ENCODE data around the gene UGT1A6. TPM values are rescaled to one million over a fixed set of nuclear protein-coding genes. Genes with fewer than 3 reads are reported as not detected.
"Not testable (repeated sequence)": the region's sequence is repeated elsewhere in the genome, so short reads cannot be mapped to it uniquely, and the experiment has no call there.

The UGT1A6 gene
- total RNA-seq, 2 donors from 2014 or later, result not detected

GRCh38 chr2:233651430-233651829, 41.3 kb upstream of the UGT1A6 start:
- no peak for DNase-seq
- H3K9me3 ChIP-seq (ENCODE audit: control insufficient read depth, low read length), result no peaks in the 10 kb centered on the region
- no peaks in the 10 kb centered on the region for H3K27me3 ChIP-seq (ENCODE audit: control insufficient read depth, insufficient read depth, low read length, poor library complexity, severe bottlenecking)
- Mint-ChIP-seq H3K4me1 (no peaks in the 10 kb centered on the region), H3K27ac (no peak overlapping the region), H3K36me3 (ENCODE audit: low read depth) (no peaks in the 10 kb centered on the region), H3K27me3 (ENCODE audit: insufficient read depth) (peaks cover 2% of the 10 kb centered on the region), H3K9me3 (peaks cover 17% of the 10 kb centered on the region), H3K4me3 (no peak overlapping the region)
- no peak overlapping the region for H3K27ac ChIP-seq (ENCODE audit: low read depth, low read length)
- H3K4me1 ChIP-seq (ENCODE audit: control insufficient read depth, insufficient read depth, low read length), result no peaks in the 10 kb centered on the region
- WGBS, 2 experiments (ENCODE audit: insufficient coverage in 1 of 2, insufficient read length in 1 of 2), result 94% methylated on average over 2 of the region's 2 CpGs; no CpG with 5 or more reads in 1 of the 2 experiments
- TF ChIP-seq, protein P1, sequence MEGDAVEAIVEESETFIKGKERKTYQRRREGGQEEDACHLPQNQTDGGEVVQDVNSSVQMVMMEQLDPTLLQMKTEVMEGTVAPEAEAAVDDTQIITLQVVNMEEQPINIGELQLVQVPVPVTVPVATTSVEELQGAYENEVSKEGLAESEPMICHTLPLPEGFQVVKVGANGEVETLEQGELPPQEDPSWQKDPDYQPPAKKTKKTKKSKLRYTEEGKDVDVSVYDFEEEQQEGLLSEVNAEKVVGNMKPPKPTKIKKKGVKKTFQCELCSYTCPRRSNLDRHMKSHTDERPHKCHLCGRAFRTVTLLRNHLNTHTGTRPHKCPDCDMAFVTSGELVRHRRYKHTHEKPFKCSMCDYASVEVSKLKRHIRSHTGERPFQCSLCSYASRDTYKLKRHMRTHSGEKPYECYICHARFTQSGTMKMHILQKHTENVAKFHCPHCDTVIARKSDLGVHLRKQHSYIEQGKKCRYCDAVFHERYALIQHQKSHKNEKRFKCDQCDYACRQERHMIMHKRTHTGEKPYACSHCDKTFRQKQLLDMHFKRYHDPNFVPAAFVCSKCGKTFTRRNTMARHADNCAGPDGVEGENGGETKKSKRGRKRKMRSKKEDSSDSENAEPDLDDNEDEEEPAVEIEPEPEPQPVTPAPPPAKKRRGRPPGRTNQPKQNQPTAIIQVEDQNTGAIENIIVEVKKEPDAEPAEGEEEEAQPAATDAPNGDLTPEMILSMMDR (conservative IDR thresholded peaks at IDR 0.05), result no peak
- no peaks in the 10 kb centered on the region for H3K36me3 ChIP-seq (ENCODE audit: control insufficient read depth, insufficient read depth, low read length)
- no peak overlapping the region for H3K9ac ChIP-seq (ENCODE audit: extremely low read depth, low read length, poor library complexity, severe bottlenecking)
- no peak overlapping the region for H3K4me3 ChIP-seq (ENCODE audit: low read length)

GRCh38 chr2:233654501-233654900, 38.2 kb upstream of the UGT1A6 start:
- H3K4me3 ChIP-seq (ENCODE audit: low read length), result no peak overlapping the region
- no peaks in the 10 kb centered on the region for H3K9me3 ChIP-seq (ENCODE audit: control insufficient read depth, low read length)
- Mint-ChIP-seq H3K27me3 (ENCODE audit: insufficient read depth) (peaks cover 4% of the 10 kb centered on the region), H3K36me3 (ENCODE audit: low read depth) (no peaks in the 10 kb centered on the region), H3K4me3 (no peak overlapping the region), H3K27ac (no peak overlapping the region), H3K9me3 (no peaks in the 10 kb centered on the region), H3K4me1 (no peaks in the 10 kb centered on the region)
- H3K4me1 ChIP-seq (ENCODE audit: control insufficient read depth, insufficient read depth, low read length), result no peaks in the 10 kb centered on the region
- TF ChIP-seq, protein P1 (conservative IDR thresholded peaks at IDR 0.05), result no peak
- WGBS, 2 experiments (ENCODE audit: insufficient coverage in 1 of 2, insufficient read length in 1 of 2), result 79 to 81% methylated on average over 5 of the region's 6 CpGs
- H3K36me3 ChIP-seq (ENCODE audit: control insufficient read depth, insufficient read depth, low read length), result no peaks in the 10 kb centered on the region
- no peak for DNase-seq
- H3K9ac ChIP-seq (ENCODE audit: extremely low read depth, low read length, poor library complexity, severe bottlenecking), result no peak overlapping the region
- peaks cover 6% of the 10 kb centered on the region for H3K27me3 ChIP-seq (ENCODE audit: control insufficient read depth, insufficient read depth, low read length, poor library complexity, severe bottlenecking)
- H3K27ac ChIP-seq (ENCODE audit: low read depth, low read length), result no peak overlapping the region

GRCh38 chr2:233655043-233655442, 37.6 kb upstream of the UGT1A6 start:
- TF ChIP-seq, protein P1 (conservative IDR thresholded peaks at IDR 0.05), result no peak
- H3K9me3 Mint-ChIP-seq, result no peaks in the 10 kb centered on the region
- no peak overlapping the region for H3K27ac Mint-ChIP-seq
- Histone ChIP-seq H3K9me3 (ENCODE audit: control insufficient read depth, low read length) (no peaks in the 10 kb centered on the region), H3K27me3 (ENCODE audit: control insufficient read depth, insufficient read depth, low read length, poor library complexity, severe bottlenecking) (peaks cover 11% of the 10 kb centered on the region), H3K36me3 (ENCODE audit: control insufficient read depth, insufficient read depth, low read length) (no peaks in the 10 kb centered on the region), H3K4me3 (ENCODE audit: low read length) (no peak overlapping the region), H3K9ac (ENCODE audit: extremely low read depth, low read length, poor library complexity, severe bottlenecking) (no peak overlapping the region), H3K4me1 (ENCODE audit: control insufficient read depth, insufficient read depth, low read length) (no peaks in the 10 kb centered on the region), H3K27ac (ENCODE audit: low read depth, low read length) (no peak overlapping the region)
- no peaks in the 10 kb centered on the region for H3K36me3 Mint-ChIP-seq (ENCODE audit: low read depth)
- no peak for DNase-seq
- WGBS, 2 experiments (ENCODE audit: insufficient coverage in 1 of 2, insufficient read length in 1 of 2), result 77% methylated on average over 1 of the region's 1 CpG; no CpG with 5 or more reads in 1 of the 2 experiments
- H3K4me1 Mint-ChIP-seq, result no peaks in the 10 kb centered on the region
- no peak overlapping the region for H3K4me3 Mint-ChIP-seq
- H3K27me3 Mint-ChIP-seq (ENCODE audit: insufficient read depth), result peaks cover 9% of the 10 kb centered on the region

- not testable (repeated sequence) for DNase-seq
These were observed 36.7 kb upstream of the UGT1A6 start for GRCh38 chr2:233655943-233656342.

More at GRCh38 chr2:233655943-233656342, 36.7 kb upstream of the UGT1A6 start:
- not testable (repeated sequence) for H3K27me3 Mint-ChIP-seq (ENCODE audit: insufficient read depth); H3K4me1 ChIP-seq (ENCODE audit: control insufficient read depth, insufficient read depth, low read length); H3K4me1 Mint-ChIP-seq; H3K4me3 Mint-ChIP-seq; H3K36me3 ChIP-seq (ENCODE audit: control insufficient read depth, insufficient read depth, low read length); H3K4me3 ChIP-seq (ENCODE audit: low read length); H3K9ac ChIP-seq (ENCODE audit: extremely low read depth, low read length, poor library complexity, severe bottlenecking); H3K27ac ChIP-seq (ENCODE audit: low read depth, low read length); H3K9me3 ChIP-seq (ENCODE audit: control insufficient read depth, low read length); H3K9me3 Mint-ChIP-seq; H3K27ac Mint-ChIP-seq; H3K36me3 Mint-ChIP-seq (ENCODE audit: low read depth)
- WGBS, 2 experiments (ENCODE audit: insufficient coverage in 1 of 2, insufficient read length in 1 of 2), result 83% methylated on average over 2 of the region's 3 CpGs; no CpG with 5 or more reads in 1 of the 2 experiments
- peaks cover 14% of the 10 kb centered on the region for H3K27me3 ChIP-seq (ENCODE audit: control insufficient read depth, insufficient read depth, low read length, poor library complexity, severe bottlenecking)
